Liver (tissue), 9 donors: ENCODE results near the gene LIX1L. TPM values are rescaled to one million over a fixed set of nuclear protein-coding genes. Genes with fewer than 3 reads are reported as not detected.

Experiments used
- DNase-seq: peaks from one replicate; pipeline ENCODE4 v3.0.0-alpha.2; 2017; ENCODE audit warnings: low spot score
- H3K27ac ChIP-seq, 2 donors: one replicate each; pipeline ENCODE4 v1.7.0; 2013; ENCODE audit warnings: inconsistent platforms in 2 of 2, low read length in 2 of 2, control low read depth in 1 of 2, low read depth in 1 of 2, mild to moderate bottlenecking in 1 of 2
- H3K27me3 ChIP-seq, 4 donors: one replicate each; pipeline versions ENCODE4 v1.6.1 to v1.7.0; 2013; ENCODE audit warnings: low read length in 3 of 4, inconsistent platforms in 1 of 4, mild to moderate bottlenecking in 1 of 4, moderate library complexity in 1 of 4; ENCODE audit not compliant: control insufficient read depth in 4 of 4, insufficient read depth in 4 of 4
- H3K36me3 ChIP-seq, 4 donors: one replicate each; pipeline versions ENCODE4 v1.6.1 to v1.7.0; 2013; ENCODE audit warnings: low read length in 3 of 4, mild to moderate bottlenecking in 3 of 4, low read depth in 1 of 4, moderate library complexity in 1 of 4; ENCODE audit not compliant: control insufficient read depth in 4 of 4, insufficient read depth in 3 of 4
- H3K4me1 ChIP-seq, 4 donors: one replicate each; pipeline versions ENCODE4 v1.6.1 to v1.7.0; 2013; ENCODE audit warnings: low read length in 3 of 4, mild to moderate bottlenecking in 3 of 4, moderate library complexity in 1 of 4; ENCODE audit not compliant: control insufficient read depth in 4 of 4, insufficient read depth in 4 of 4
- H3K4me3 ChIP-seq, 3 donors: one replicate each; pipeline versions ENCODE4 v1.6.1 to v1.7.0; 2013; ENCODE audit warnings: low read length in 3 of 3, control low read depth in 1 of 3, low read depth in 1 of 3, mild to moderate bottlenecking in 1 of 3
- H3K9ac ChIP-seq, 2 donors: one replicate each; pipeline ENCODE4 v1.7.0; 2013; ENCODE audit warnings: low read length in 2 of 2, mild to moderate bottlenecking in 2 of 2, moderate library complexity in 2 of 2, control low read depth in 1 of 2, low read depth in 1 of 2
- H3K9me3 ChIP-seq, 4 donors: one replicate each; pipeline versions ENCODE4 v1.6.1 to v1.7.0; 2013; ENCODE audit warnings: low read length in 3 of 4; ENCODE audit not compliant: control insufficient read depth in 4 of 4
- FOXA2 ChIP-seq: IDR thresholded peaks from 2 replicates; pipeline ENCODE4 v1.6.1; 2016; ENCODE audit warnings: antibody characterized with exemption
- GABPA ChIP-seq, 2 donors: IDR thresholded peaks in 1 of 2; conservative IDR thresholded peaks in 1 of 2; 2 replicates each; pipeline ENCODE4 v1.6.1; 2016; ENCODE audit warnings: antibody characterized with exemption in 2 of 2, mild to moderate bottlenecking in 1 of 2, moderate library complexity in 1 of 2
- HNF4A ChIP-seq, 2 donors: conservative IDR thresholded peaks; 2 replicates each; pipeline ENCODE4 v1.6.1; 2016; ENCODE audit warnings: antibody characterized with exemption in 2 of 2, mild to moderate bottlenecking in 2 of 2
- RXRA ChIP-seq, 2 donors: IDR thresholded peaks; 2 replicates each; pipeline ENCODE4 v1.6.1; 2017 to 2018; ENCODE audit warnings: antibody characterized with exemption in 2 of 2, mild to moderate bottlenecking in 1 of 2
- TAF1 ChIP-seq: conservative IDR thresholded peaks from 2 replicates; pipeline ENCODE4 v1.6.1; 2016; ENCODE audit warnings: antibody characterized with exemption, mild to moderate bottlenecking
- YY1 ChIP-seq: IDR thresholded peaks from 2 replicates; pipeline ENCODE4 v1.6.1; 2016; ENCODE audit warnings: antibody characterized with exemption, mild to moderate bottlenecking
- WGBS: extraction: QIAGEN DNeasy Blood & Tissue Kit; methylation state at CpG from one replicate; pipeline ENCODE4 v1.1.7; 2013; 5-methylcytosine and 5-hydroxymethylcytosine counted together
- polyA plus RNA-seq, 2 donors: library from polyadenylated mRNA; stranded (reverse) in 1 of 2; unstranded in 1 of 2; fragments of 200-250 nt in 1 of 2; fragments of >200 nt in 1 of 2; fragmentation: Nextera tagmentation in 1 of 2; extraction: Ambion mirVana in 1 of 2; gene quantifications; one replicate each; pipeline versions ENCODE4 v1.2.1 to v1.2.3, GENCODE V29; 2013 to 2015
- total RNA-seq, 2 donors: library from RNA; depleted of rRNA; stranded (reverse); fragments of >200 nt; gene quantifications; one replicate each; pipeline ENCODE4 v1.2.3, GENCODE V29; 2014
- TF ChIP-seq, protein P1 (sequence below): fragments of 150-350 bp; IDR thresholded peaks from 2 replicates; pipeline ENCODE4 v1.5.1; 2017; ENCODE audit warnings: improper control_type of control experiment, low read depth, low read length; ENCODE audit not compliant: missing input control
- TF ChIP-seq, protein P2 (sequence below): IDR thresholded peaks from 2 replicates; pipeline ENCODE4 v1.6.1; 2016; ENCODE audit warnings: antibody characterized with exemption, mild to moderate bottlenecking
- TF ChIP-seq, protein P3 (sequence below): IDR thresholded peaks from 2 replicates; pipeline ENCODE4 v1.6.1; 2016; ENCODE audit warnings: antibody characterized with exemption
- TF ChIP-seq, protein P4 (sequence below): IDR thresholded peaks from 2 replicates; pipeline ENCODE4 v1.6.1; 2016; ENCODE audit warnings: antibody characterized with exemption
- donor health status: healthy.
- donor health status: healthy.
- donor health status: healthy.
- donor health status: healthy.
- donor health status: healthy.

LIX1L gene
- total and polyA plus RNA-seq, 4 donors = 4.6 to 8.6 (median 6.3) TPM

DNA sequence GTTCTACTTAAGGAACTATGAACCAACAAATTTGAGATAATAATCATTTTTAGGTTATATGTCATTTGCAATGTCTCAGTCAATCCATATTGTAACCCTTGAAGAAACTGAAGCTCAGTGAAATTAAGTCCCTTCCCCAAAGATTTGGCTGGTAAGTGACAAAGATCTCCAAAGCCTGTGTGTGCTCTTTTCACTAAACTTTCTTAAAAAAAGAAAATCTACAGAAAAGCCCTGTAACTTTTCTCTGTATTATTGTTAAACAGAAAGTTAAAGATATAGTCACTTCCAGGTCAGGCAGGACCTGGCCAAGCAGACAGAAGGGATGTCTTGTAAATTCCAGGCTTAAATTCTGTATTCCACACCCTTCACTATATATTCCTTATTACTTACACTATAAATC, 1.5 kb downstream of the LIX1L start:
- H3K27ac ChIP-seq = peak overlapping the region; percentile 80 to 88

DNA sequence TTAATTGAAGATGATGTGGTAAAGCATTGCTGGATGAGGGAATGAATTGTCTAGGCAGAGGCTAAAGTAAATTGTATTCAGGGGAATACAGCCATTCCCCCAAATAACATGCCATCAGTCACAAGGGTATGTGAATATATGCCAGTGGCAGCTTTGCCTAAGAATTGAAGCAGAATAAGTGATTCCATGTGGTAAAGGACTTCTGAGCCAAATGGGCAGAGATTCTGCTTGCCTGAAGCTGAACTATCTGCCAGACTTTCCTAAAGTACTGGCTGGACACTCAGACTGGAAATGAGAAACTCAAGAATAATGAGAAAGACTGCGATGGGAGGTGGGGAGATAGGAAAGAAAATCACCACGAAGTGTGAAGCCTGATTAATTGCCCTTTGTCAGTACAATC, 2.4 kb downstream of the LIX1L start:
- no peak overlapping the region for H3K9ac ChIP-seq
- no peaks in the 10 kb centered on the region for H3K9me3 ChIP-seq
- TF ChIP-seq, protein P1, sequence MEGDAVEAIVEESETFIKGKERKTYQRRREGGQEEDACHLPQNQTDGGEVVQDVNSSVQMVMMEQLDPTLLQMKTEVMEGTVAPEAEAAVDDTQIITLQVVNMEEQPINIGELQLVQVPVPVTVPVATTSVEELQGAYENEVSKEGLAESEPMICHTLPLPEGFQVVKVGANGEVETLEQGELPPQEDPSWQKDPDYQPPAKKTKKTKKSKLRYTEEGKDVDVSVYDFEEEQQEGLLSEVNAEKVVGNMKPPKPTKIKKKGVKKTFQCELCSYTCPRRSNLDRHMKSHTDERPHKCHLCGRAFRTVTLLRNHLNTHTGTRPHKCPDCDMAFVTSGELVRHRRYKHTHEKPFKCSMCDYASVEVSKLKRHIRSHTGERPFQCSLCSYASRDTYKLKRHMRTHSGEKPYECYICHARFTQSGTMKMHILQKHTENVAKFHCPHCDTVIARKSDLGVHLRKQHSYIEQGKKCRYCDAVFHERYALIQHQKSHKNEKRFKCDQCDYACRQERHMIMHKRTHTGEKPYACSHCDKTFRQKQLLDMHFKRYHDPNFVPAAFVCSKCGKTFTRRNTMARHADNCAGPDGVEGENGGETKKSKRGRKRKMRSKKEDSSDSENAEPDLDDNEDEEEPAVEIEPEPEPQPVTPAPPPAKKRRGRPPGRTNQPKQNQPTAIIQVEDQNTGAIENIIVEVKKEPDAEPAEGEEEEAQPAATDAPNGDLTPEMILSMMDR = no peak
- TF ChIP-seq, protein P2, sequence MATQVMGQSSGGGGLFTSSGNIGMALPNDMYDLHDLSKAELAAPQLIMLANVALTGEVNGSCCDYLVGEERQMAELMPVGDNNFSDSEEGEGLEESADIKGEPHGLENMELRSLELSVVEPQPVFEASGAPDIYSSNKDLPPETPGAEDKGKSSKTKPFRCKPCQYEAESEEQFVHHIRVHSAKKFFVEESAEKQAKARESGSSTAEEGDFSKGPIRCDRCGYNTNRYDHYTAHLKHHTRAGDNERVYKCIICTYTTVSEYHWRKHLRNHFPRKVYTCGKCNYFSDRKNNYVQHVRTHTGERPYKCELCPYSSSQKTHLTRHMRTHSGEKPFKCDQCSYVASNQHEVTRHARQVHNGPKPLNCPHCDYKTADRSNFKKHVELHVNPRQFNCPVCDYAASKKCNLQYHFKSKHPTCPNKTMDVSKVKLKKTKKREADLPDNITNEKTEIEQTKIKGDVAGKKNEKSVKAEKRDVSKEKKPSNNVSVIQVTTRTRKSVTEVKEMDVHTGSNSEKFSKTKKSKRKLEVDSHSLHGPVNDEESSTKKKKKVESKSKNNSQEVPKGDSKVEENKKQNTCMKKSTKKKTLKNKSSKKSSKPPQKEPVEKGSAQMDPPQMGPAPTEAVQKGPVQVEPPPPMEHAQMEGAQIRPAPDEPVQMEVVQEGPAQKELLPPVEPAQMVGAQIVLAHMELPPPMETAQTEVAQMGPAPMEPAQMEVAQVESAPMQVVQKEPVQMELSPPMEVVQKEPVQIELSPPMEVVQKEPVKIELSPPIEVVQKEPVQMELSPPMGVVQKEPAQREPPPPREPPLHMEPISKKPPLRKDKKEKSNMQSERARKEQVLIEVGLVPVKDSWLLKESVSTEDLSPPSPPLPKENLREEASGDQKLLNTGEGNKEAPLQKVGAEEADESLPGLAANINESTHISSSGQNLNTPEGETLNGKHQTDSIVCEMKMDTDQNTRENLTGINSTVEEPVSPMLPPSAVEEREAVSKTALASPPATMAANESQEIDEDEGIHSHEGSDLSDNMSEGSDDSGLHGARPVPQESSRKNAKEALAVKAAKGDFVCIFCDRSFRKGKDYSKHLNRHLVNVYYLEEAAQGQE = no peak
- TF ChIP-seq, protein P3, sequence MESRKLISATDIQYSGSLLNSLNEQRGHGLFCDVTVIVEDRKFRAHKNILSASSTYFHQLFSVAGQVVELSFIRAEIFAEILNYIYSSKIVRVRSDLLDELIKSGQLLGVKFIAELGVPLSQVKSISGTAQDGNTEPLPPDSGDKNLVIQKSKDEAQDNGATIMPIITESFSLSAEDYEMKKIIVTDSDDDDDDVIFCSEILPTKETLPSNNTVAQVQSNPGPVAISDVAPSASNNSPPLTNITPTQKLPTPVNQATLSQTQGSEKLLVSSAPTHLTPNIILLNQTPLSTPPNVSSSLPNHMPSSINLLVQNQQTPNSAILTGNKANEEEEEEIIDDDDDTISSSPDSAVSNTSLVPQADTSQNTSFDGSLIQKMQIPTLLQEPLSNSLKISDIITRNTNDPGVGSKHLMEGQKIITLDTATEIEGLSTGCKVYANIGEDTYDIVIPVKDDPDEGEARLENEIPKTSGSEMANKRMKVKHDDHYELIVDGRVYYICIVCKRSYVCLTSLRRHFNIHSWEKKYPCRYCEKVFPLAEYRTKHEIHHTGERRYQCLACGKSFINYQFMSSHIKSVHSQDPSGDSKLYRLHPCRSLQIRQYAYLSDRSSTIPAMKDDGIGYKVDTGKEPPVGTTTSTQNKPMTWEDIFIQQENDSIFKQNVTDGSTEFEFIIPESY = no peak
- no peak for TF ChIP-seq FOXA2
- no peak for TF ChIP-seq TAF1
- no peak for TF ChIP-seq RXRA (IDR thresholded peaks at IDR 0.05)
- TF ChIP-seq, protein P4, sequence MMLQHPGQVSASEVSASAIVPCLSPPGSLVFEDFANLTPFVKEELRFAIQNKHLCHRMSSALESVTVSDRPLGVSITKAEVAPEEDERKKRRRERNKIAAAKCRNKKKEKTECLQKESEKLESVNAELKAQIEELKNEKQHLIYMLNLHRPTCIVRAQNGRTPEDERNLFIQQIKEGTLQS = no peak
- no peak for DNase-seq
- H3K36me3 ChIP-seq = no peaks in the 10 kb centered on the region
- 48% methylated on average over 2 of the region's 2 CpGs for WGBS
- no peak overlapping the region for H3K4me3 ChIP-seq
- no peaks in the 10 kb centered on the region for H3K27me3 ChIP-seq
- H3K4me1 ChIP-seq = peaks cover 8 to 49% (median 36%) of the 10 kb centered on the region in 4 donors
- no peak overlapping the region for H3K27ac ChIP-seq

More for the DNA sequence above, 1.5 kb downstream of the LIX1L start:
- no peaks in the 10 kb centered on the region for H3K27me3 ChIP-seq
- H3K9ac ChIP-seq = peak overlapping the region; percentile 81 to 91
- peaks cover 11 to 55% (median 43%) of the 10 kb centered on the region in 4 donors for H3K4me1 ChIP-seq
- peak overlapping the region in 2 of 3 donors; percentile 71 to 86 for H3K4me3 ChIP-seq
- H3K9me3 ChIP-seq = no peaks in the 10 kb centered on the region
- DNase-seq = no peak
- no peak for TF ChIP-seq GABPA (IDR thresholded peaks at IDR 0.05 in 1 of 2, conservative IDR thresholded peaks at IDR 0.05 in 1 of 2)
- TF ChIP-seq HNF4A (conservative IDR thresholded peaks at IDR 0.05) = no peak
- TF ChIP-seq, protein P3 = no peak
- TF ChIP-seq YY1 = no peak
- TF ChIP-seq FOXA2 = no peak
- no peaks in the 10 kb centered on the region for H3K36me3 ChIP-seq
